ENCODE results near the gene RTKN.

Gene RTKN, protein sequence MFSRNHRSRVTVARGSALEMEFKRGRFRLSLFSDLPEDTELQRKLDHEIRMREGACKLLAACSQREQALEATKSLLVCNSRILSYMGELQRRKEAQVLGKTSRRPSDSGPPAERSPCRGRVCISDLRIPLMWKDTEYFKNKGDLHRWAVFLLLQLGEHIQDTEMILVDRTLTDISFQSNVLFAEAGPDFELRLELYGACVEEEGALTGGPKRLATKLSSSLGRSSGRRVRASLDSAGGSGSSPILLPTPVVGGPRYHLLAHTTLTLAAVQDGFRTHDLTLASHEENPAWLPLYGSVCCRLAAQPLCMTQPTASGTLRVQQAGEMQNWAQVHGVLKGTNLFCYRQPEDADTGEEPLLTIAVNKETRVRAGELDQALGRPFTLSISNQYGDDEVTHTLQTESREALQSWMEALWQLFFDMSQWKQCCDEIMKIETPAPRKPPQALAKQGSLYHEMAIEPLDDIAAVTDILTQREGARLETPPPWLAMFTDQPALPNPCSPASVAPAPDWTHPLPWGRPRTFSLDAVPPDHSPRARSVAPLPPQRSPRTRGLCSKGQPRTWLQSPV

DNA sequence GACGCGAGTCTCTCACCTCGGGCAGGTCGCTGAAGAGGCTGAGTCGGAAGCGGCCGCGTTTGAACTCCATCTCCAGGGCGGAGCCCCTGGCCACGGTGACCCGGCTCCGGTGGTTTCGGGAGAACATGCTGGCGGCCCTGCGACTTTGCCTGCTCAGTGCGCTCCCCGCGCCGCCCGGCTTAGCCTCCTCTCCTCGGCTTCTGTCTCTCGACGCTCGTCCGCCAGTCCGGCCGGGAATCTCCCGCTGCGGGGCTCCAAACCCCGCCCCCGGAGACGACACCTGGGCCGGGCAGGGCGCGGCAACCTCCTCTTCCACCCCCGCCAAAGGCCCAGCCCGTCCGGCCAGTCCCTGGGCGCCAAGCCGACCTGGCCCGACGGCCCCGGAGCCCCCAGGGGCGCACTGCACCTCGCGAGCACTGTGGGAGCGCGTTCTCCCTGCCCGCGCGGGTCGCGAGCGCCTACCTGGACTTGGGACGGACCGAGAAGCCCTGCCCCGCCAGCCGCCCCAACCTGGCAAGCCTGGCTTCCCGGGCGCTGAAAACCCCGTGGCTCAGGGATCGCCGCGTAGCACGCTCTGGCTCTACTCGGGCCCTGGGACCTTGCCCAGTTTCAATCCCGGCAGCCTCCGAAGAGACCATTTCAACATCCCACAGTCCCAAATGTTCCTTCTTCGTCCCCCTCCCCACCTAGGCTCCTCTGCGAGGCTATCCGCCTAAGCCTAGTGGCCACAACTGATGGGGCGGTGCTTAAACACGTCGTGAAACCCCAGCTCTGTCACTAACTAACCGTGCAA is at the start of gene RTKN:
Gene RTKN, minus strand, starts transcription at position 248 of the 793 bp plus-strand sequence. Its CDS starts 121 bp downstream, at position 127.
- peak within 1 kb of the TSS; percentile 65 for H3K4me3 ChIP-seq (ENCODE audit: low read depth, low read length)
- TF ChIP-seq, protein P1, sequence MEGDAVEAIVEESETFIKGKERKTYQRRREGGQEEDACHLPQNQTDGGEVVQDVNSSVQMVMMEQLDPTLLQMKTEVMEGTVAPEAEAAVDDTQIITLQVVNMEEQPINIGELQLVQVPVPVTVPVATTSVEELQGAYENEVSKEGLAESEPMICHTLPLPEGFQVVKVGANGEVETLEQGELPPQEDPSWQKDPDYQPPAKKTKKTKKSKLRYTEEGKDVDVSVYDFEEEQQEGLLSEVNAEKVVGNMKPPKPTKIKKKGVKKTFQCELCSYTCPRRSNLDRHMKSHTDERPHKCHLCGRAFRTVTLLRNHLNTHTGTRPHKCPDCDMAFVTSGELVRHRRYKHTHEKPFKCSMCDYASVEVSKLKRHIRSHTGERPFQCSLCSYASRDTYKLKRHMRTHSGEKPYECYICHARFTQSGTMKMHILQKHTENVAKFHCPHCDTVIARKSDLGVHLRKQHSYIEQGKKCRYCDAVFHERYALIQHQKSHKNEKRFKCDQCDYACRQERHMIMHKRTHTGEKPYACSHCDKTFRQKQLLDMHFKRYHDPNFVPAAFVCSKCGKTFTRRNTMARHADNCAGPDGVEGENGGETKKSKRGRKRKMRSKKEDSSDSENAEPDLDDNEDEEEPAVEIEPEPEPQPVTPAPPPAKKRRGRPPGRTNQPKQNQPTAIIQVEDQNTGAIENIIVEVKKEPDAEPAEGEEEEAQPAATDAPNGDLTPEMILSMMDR (IDR thresholded peaks at IDR 0.05; ENCODE audit: low read depth, low read length), result no peak

GRCh38 chr2:74489906-74490305 is 48.2 kb upstream of the RTKN start:
- no peak overlapping the region for H3K4me3 ChIP-seq (ENCODE audit: low read depth, low read length)
- TF ChIP-seq, protein P1 (IDR thresholded peaks at IDR 0.05; ENCODE audit: low read depth, low read length), result no peak

DNA sequence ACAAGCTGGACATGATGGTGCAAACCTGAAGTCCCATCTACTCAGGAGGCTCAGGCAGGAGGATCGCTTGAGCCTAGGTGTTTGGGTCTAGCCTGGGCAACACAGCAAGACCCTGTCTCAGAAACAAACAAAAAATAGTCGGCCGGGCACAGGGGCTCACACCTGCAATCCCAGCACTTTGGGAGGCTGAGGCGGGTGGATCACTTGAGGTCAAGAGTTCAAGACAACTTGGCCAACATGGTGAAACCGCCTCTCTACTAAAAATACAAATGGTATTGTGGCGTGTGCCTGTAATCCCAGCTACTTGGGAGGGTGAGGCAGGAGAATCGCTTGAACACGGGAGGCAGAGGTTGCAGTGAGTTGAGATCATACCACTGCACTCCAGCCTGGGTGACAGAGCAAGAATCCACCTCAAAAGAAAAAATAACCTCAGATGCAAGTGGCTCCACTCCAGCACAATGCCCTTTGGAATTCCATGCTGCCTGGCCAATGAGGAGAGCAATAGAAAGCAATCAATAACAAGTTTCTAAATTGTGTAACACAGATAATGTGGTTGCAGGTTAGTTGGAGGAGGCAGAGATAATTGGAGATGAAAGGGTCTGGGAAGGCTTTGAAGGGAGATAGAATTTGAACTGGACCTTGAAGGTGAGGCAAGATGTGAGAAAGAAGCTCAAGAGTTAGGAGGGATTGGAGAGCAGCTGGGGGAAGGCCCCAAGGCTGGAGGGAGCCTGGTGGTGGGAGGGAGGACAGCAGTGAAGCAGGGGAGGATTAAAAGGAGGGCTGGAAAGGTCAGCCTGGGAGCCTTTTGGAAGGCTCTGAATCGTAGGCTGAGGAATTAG is 47.1 kb upstream of the RTKN start:
- TF ChIP-seq, protein P1 (IDR thresholded peaks at IDR 0.05; ENCODE audit: low read depth, low read length), result no peak
- H3K4me3 ChIP-seq (ENCODE audit: low read depth, low read length), result no peak overlapping the region

DNA sequence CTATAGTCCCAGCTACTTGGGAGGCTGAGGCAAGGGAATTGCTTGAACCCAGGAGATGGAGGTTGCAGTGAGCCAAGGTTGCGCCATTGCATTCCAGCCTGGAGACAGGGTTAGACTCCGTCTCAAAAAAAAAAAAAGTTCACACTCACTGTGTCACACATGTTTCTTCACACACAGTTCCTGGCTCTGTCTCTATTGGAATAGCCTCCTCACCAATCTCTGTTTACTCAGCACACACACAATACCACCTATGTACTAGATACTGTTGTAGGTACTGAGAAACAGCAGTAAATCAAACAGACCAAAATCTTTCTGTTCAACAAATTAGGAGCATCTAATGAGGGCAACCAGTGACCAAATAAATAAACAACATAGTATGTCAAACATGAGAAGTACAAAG is 44.4 kb upstream of the RTKN start:
- TF ChIP-seq, protein P1 (IDR thresholded peaks at IDR 0.05; ENCODE audit: low read depth, low read length), result no peak
- no peak overlapping the region for H3K4me3 ChIP-seq (ENCODE audit: low read depth, low read length)

GRCh38 chr2:74483675-74484164 is 42.0 kb upstream of the RTKN start:
- H3K4me3 ChIP-seq (ENCODE audit: low read depth, low read length), result peak overlapping the region; percentile 93

DNA sequence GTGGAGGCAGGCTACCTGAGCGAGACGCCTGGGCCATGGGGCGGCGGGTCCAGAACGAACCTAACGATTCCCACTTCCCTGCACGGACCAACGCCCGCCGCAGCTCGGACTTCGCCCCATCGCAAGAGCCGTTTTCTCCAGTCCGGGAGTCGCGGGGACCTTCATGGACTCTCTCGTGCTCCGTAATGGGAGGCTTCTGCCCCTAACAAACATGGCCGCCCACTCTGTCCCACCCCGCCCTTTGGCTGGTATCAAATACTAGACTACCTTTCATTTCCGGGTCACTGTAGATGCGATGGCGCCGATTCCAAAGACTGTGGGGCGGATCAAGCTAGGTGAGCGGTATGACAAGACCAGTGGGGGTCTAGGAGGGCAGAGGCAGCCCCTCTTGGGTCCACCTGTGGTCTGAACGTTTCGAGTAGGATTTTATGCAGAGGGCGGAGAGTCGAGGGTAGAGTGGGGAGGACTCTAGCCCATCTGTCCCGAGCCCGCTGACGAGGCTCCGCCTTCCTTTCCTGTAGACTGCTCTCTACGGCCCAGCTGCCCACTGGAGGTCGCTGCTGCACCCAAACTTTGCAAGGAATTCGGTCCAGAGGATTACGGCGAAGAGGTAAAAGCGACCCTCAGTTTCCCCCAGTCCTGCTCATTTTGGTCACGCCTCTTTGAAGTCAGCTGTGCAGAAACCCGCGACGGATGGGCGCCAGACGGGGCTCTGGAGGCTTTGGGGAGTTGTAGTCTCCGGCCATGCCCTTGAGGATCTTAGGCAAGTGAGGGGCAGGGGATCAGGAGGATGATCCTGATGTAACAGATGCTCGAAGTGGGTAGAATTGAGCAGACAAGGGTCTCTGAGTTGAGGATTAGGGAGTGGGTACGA is 41.3 kb upstream of the RTKN start, which contains the start of the genes CCDC142 and TTC31:
Gene CCDC142, minus strand, starts transcription at position 198 of the 874 bp plus-strand sequence. Its CDS starts 161 bp downstream, at position 37.
Gene TTC31, plus strand, starts transcription at position 281 of the 874 bp plus-strand sequence. Its CDS starts 15 bp downstream, at position 296.
- TF ChIP-seq, protein P1 (IDR thresholded peaks at IDR 0.05; ENCODE audit: low read depth, low read length), result peak; percentile 88
- H3K4me3 ChIP-seq (ENCODE audit: low read depth, low read length), result peak within 1 kb of the TSS; percentile 93

Data from WI38 (cell line).